ENCODE data around the gene ADIG.

Gene ADIG

GRCh38 chr20:38563802-38564431, 17.1 kb upstream of the ADIG start:
- Histone ChIP-seq H2AFZ (ENCODE audit: low read depth, low read length, severe bottlenecking) (no peak overlapping the region), H3K27me3 (ENCODE audit: low read length) (no peaks in the 10 kb centered on the region), H3F3A (ENCODE audit: insufficient read depth) (no peaks in the 10 kb centered on the region), H3K36me3 (ENCODE audit: low read length) (peaks cover 18% of the 10 kb centered on the region), H3K9me3 (ENCODE audit: insufficient read depth, low read length) (no peaks in the 10 kb centered on the region), H3K27ac (ENCODE audit: low read depth, low read length) (no peak overlapping the region), H4K20me1 (ENCODE audit: low read depth, low read length) (no peaks in the 10 kb centered on the region), H3K9me2 (replicated peaks; ENCODE audit: insufficient read depth, low read length) (no peaks in the 10 kb centered on the region), H3K79me2 (ENCODE audit: insufficient read depth, low read length) (no peaks in the 10 kb centered on the region), H3K4me2 (ENCODE audit: low read depth, low read length, poor library complexity, severe bottlenecking) (no peak overlapping the region), H3K4me3 (ENCODE audit: insufficient read depth, low read length, poor library complexity, severe bottlenecking) (no peak overlapping the region), H3K9ac (ENCODE audit: low read length) (no peak overlapping the region)
- no peak for TF ChIP-seq CTCF (IDR thresholded peaks at IDR 0.05; ENCODE audit: insufficient read depth, low read length, poor library complexity, severe bottlenecking)
- TF ChIP-seq EZH2phosphoT487 (conservative IDR thresholded peaks at IDR 0.05; ENCODE audit: low read length): no peak

DNA sequence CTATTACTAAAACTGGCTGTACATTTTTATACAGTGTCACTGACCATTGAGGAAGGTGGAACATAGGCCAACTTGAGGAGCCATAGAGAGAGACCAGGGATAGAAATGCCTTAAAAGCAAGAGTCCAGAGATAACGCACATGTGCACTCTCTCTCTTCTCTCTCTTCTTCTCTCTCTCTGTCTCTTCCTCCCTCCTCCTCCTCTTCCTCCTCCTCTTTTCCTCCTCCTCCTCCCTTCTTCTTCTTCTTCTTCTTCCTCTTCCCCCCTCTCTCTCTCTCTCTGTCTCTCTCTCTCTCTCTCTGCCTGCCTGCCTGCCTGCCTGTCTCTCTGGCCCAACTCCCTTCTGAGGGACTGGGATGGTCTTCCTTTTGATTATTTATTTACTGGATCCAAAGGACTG, 16.3 kb upstream of the ADIG start:
- Histone ChIP-seq H3K36me3 (ENCODE audit: low read length) (peaks cover 15% of the 10 kb centered on the region; the same call in 1 of the 2 replicates), H3K9me2 (replicated peaks; ENCODE audit: insufficient read depth, low read length) (no peaks in the 10 kb centered on the region)

DNA sequence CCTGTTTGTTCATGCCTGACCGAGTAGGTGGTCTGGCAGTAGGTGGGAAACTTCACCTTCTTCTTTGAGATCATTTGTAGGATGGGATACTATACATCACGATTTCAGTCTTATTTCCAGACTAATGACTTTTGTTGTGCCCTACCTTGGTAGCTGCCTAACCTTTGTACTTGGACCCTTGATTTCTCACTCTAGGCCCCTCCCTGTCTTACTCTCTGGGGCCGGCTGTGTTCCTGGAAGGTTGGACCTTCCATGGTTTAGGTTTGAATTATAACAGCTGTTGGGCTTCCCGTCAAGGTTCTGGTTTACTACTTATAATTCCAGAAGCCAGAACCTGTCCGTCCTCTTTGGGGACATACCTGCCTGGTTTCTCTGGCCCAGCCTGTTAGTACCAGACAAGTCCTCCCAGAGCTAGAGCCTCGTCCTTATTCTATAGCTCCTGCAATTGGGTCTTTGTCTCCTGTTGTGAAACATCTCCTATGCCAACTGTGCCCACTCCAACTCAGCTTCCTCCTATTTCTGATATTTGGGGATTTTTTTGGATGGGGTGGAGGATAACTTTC, 14.9 kb upstream of the ADIG start:
- H3K27ac ChIP-seq (ENCODE audit: low read depth, low read length): no peak overlapping the region
- H3K79me2 ChIP-seq (ENCODE audit: insufficient read depth, low read length): no peaks in the 10 kb centered on the region
- H3K4me3 ChIP-seq (ENCODE audit: insufficient read depth, low read length, poor library complexity, severe bottlenecking): no peak overlapping the region
- H2AFZ ChIP-seq (ENCODE audit: low read depth, low read length, severe bottlenecking): no peak overlapping the region
- no peaks in the 10 kb centered on the region for H3K9me3 ChIP-seq (ENCODE audit: insufficient read depth, low read length)
- no peaks in the 10 kb centered on the region for H4K20me1 ChIP-seq (ENCODE audit: low read depth, low read length)
- no peaks in the 10 kb centered on the region for H3K9me2 ChIP-seq (replicated peaks; ENCODE audit: insufficient read depth, low read length)
- TF ChIP-seq CTCF (IDR thresholded peaks at IDR 0.05; ENCODE audit: insufficient read depth, low read length, poor library complexity, severe bottlenecking) (no peak), EZH2phosphoT487 (conservative IDR thresholded peaks at IDR 0.05; ENCODE audit: low read length) (no peak)
- H3F3A ChIP-seq (ENCODE audit: insufficient read depth): no peaks in the 10 kb centered on the region
- H3K4me2 ChIP-seq (ENCODE audit: low read depth, low read length, poor library complexity, severe bottlenecking): no peak overlapping the region
- H3K36me3 ChIP-seq (ENCODE audit: low read length): peaks cover 16% of the 10 kb centered on the region; the same call in 1 of the 2 replicates
- H3K9ac ChIP-seq (ENCODE audit: low read length): no peak overlapping the region
- no peaks in the 10 kb centered on the region for H3K27me3 ChIP-seq (ENCODE audit: low read length)

More for the DNA sequence above, 16.3 kb upstream of the ADIG start:
- no peaks in the 10 kb centered on the region for H4K20me1 ChIP-seq (ENCODE audit: low read depth, low read length)
- H3K27ac ChIP-seq (ENCODE audit: low read depth, low read length): no peak overlapping the region
- H2AFZ ChIP-seq (ENCODE audit: low read depth, low read length, severe bottlenecking): no peak overlapping the region
- H3F3A ChIP-seq (ENCODE audit: insufficient read depth): no peaks in the 10 kb centered on the region
- no peak overlapping the region for H3K4me3 ChIP-seq (ENCODE audit: insufficient read depth, low read length, poor library complexity, severe bottlenecking)
- no peaks in the 10 kb centered on the region for H3K79me2 ChIP-seq (ENCODE audit: insufficient read depth, low read length)
- H3K9me3 ChIP-seq (ENCODE audit: insufficient read depth, low read length): no peaks in the 10 kb centered on the region
- H3K4me2 ChIP-seq (ENCODE audit: low read depth, low read length, poor library complexity, severe bottlenecking): no peak overlapping the region
- no peak overlapping the region for H3K9ac ChIP-seq (ENCODE audit: low read length)
- TF ChIP-seq EZH2phosphoT487 (conservative IDR thresholded peaks at IDR 0.05; ENCODE audit: low read length): no peak
- no peak for TF ChIP-seq CTCF (IDR thresholded peaks at IDR 0.05; ENCODE audit: insufficient read depth, low read length, poor library complexity, severe bottlenecking)
- no peaks in the 10 kb centered on the region for H3K27me3 ChIP-seq (ENCODE audit: low read length)

Data from SU-DHL-6 (cell line).